Epithelial cell of esophagus (primary cell): Measurements from ENCODE around the gene GLP2R.

Experiments used
- DNase-seq: peaks from one replicate; pipeline ENCODE4 v3.0.0; 2010; ENCODE audit warnings: low read depth
- H3K4me3 ChIP-seq: 2 replicates; pipeline ENCODE4 v1.5.1; 2011; ENCODE audit warnings: mild to moderate bottlenecking, low read length, control low read depth
- CTCF ChIP-seq: IDR thresholded peaks from 2 replicates; pipeline ENCODE4 v1.5.1; 2011; ENCODE audit warnings: low read depth, mild to moderate bottlenecking, low read length, control low read depth, inconsistent platforms; ENCODE audit not compliant: insufficient read depth; ENCODE audit errors: missing control alignments

The GLP2R gene

GRCh38 chr17:9934331-9934730 is 108.6 kb downstream of the GLP2R start:
- no peak for DNase-seq
- no peak for TF ChIP-seq CTCF
- no peak overlapping the region for H3K4me3 ChIP-seq

DNA sequence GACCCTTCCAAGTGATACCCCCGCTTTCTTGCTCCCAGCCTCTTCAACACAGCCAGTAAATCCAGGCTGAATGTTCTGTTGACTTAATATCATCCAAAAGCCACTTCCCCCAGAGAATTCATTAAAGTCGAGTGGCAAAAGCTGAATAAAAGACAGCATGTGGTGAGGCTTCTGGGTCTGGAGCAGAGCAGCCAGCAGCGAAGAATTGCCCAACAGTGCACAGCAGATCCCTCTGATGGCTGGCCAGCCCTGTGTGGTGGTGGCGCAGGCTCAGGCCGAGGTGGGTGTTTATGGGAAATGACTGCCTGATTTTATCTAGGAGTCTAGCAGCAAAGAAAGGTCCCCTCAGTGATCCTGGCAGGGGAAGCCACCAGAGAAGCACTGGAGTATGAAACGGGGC is 109.7 kb downstream of the GLP2R start:
- no peak for DNase-seq
- no peak overlapping the region for H3K4me3 ChIP-seq
- TF ChIP-seq CTCF, result no peak

- H3K4me3 ChIP-seq, result no peak overlapping the region
- no peak for TF ChIP-seq CTCF
- DNase-seq, result no peak
Measured at GRCh38 chr17:9936095-9936494, 110.4 kb downstream of the GLP2R start.

DNA sequence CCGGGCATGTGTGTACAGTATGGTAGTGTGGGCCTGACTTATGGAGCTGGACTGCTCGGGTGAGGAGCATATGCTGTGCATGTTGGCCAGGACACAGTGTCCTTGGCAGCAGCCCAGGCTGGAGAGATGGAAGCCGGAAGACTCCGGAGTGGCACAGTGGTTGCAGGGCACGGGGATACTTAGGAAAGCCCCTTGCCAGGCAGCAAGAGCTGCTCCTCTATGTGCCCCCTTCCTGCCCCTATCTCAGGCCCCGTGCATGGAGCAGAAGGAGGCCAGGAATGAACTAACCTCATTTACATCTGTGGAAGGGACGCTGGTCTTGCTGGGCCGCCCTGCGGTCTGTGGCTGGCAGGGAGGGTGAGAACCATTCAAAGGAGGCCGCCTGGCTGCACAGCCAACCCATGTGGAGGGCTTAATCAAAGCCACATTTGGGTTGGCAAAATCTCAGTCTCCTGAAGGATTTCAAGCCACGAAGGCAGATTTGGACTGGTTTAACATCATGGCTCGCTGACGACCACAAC is 111.6 kb downstream of the GLP2R start:
- H3K4me3 ChIP-seq, result no peak overlapping the region
- TF ChIP-seq CTCF, result no peak
- no peak for DNase-seq

GRCh38 chr17:9937901-9938300 is 112.2 kb downstream of the GLP2R start:
- DNase-seq, result no peak
- no peak for TF ChIP-seq CTCF
- H3K4me3 ChIP-seq, result no peak overlapping the region

DNA sequence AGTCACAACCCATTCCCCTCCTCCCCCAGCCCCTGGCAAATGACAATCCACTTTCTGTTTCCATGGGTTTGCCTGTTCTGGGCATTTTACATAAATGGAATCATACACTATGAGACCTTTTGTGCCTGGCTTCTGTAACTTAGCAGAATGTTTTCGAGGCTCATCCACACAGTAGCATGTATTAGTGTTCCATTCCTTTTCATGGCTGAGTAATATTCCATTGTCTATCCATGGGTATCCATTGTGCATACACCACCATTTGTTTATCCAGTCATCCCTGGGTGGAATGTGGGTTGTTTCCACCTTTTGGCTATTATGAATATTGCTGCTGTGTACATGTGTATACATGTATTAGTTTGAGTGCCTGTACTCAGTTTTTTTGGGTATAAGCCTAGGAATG is 113.0 kb downstream of the GLP2R start:
- DNase-seq, result no peak
- H3K4me3 ChIP-seq, result no peak overlapping the region
- no peak for TF ChIP-seq CTCF

- no peak for TF ChIP-seq CTCF
- DNase-seq, result no peak
- H3K4me3 ChIP-seq, result no peak overlapping the region
Measured at GRCh38 chr17:9940841-9941240, 115.1 kb downstream of the GLP2R start.
